PFSK-1 (cell line): ENCODE results near the gene PCIF1.

Experiments
- FOXP2 ChIP-seq: optimal IDR thresholded peaks from 2 replicates; pipeline ENCODE3; 2011; ENCODE audit warnings: borderline replicate concordance, control low read depth, inconsistent platforms; ENCODE audit not compliant: insufficient read depth; ENCODE audit errors: extremely low read length, extremely low read depth
- POLR2AphosphoS5 ChIP-seq: IDR thresholded peaks from 2 replicates; pipeline ENCODE4 v1.6.1; 2012; ENCODE audit warnings: low read depth, mild to moderate bottlenecking, control low read depth, low read length, moderate library complexity
- REST ChIP-seq, 2 experiments: IDR thresholded peaks; 2 replicates each; pipeline versions ENCODE4 v1.6.1 to v1.8.0; 2011 to 2012; ENCODE audit warnings: low read depth in 2 of 2, low read length in 2 of 2, control low read depth in 1 of 2, inconsistent platforms in 1 of 2, mild to moderate bottlenecking in 1 of 2, moderate library complexity in 1 of 2; ENCODE audit not compliant: insufficient read depth in 1 of 2
- SIN3A ChIP-seq: IDR thresholded peaks from 2 replicates; pipeline ENCODE4 v1.6.1; 2012; ENCODE audit warnings: mild to moderate bottlenecking, low read length, moderate library complexity, borderline replicate concordance; ENCODE audit not compliant: insufficient read depth
- TAF1 ChIP-seq: IDR thresholded peaks from 2 replicates; pipeline ENCODE4 v1.6.1; 2012; ENCODE audit warnings: low read length, control low read depth, borderline replicate concordance; ENCODE audit not compliant: insufficient read depth

Gene PCIF1

GRCh38 chr20:45943613-45944012 is 9.1 kb downstream of the PCIF1 start:
- TF ChIP-seq POLR2AphosphoS5 = no peak

- TF ChIP-seq FOXP2 = no peak
- TF ChIP-seq TAF1 = no peak
These were observed 9.9 kb downstream of the PCIF1 start for GRCh38 chr20:45944151-45944964.

GRCh38 chr20:45944965-45945677 is 10.6 kb downstream of the PCIF1 start:
- no peak for TF ChIP-seq POLR2AphosphoS5
- no peak for TF ChIP-seq REST (IDR thresholded peaks at IDR 0.05; ENCODE audit: insufficient read depth in 1 of 2, low read depth in 2 of 2, low read length in 2 of 2)
- TF ChIP-seq TAF1 = no peak
- TF ChIP-seq FOXP2 = no peak
- TF ChIP-seq SIN3A = no peak

- TF ChIP-seq REST (IDR thresholded peaks at IDR 0.05; ENCODE audit: insufficient read depth in 1 of 2, low read depth in 2 of 2, low read length in 2 of 2) = no peak
- no peak for TF ChIP-seq FOXP2
- TF ChIP-seq TAF1 = no peak
- no peak for TF ChIP-seq SIN3A
- TF ChIP-seq POLR2AphosphoS5 = no peak
These were observed 11.2 kb downstream of the PCIF1 start for GRCh38 chr20:45945678-45946148.

- TF ChIP-seq SIN3A (no peak), FOXP2 (no peak), POLR2AphosphoS5 (no peak), REST (IDR thresholded peaks at IDR 0.05; ENCODE audit: insufficient read depth in 1 of 2, low read depth in 2 of 2, low read length in 2 of 2) (no peak), TAF1 (no peak)
These were observed 11.9 kb downstream of the PCIF1 start for GRCh38 chr20:45946149-45946970.
